A204.1 (cell line): ENCODE measurements around the gene RAD51B.

Source experiments
- FAIRE-seq: peaks from 2 replicates; lab custom pipeline; 2012; peaks lifted over from hg19 to GRCh38; lab: Jason Lieb, UNC

The RAD51B gene

GRCh38 chr14:68236582-68237458 lies 417.2 kb downstream of the RAD51B start:
- FAIRE-seq: no peak

DNA sequence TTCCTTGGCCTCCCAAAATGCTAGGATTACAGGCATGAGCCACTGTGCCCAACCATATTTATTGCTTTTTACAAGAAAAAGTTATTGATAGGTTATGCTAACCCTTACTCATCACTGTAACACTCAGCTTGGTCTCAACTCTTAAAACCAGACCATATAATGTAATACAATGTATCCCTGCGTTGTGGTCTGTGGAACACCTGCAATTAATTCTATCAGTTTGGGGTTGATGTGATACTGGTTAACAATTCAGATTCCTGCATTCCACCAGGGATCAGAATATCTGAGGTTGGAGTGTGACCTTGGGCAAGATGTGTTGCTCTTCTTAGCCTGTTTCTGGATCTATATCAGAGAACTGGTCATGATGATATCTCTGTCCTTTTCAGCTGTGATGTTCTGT lies 419.0 kb downstream of the RAD51B start:
- no peak for FAIRE-seq

DNA sequence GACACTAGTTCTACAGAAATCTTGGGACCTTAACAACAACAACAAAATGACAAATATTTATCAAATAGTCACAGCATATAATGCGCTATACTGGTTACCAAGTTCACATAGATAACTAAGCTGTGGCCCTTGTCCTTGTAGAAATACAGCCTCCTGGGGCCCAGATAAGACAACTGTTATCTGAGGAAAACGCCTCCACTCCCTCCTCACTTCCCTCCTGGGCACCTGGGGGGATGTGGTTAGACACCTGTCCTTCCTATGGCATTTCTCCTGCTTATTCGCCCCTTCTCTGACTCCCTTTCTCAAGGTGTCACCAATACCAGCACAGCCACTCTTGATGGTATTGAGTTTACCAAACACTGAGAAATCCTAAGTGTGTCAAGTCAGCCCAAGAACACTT lies 419.4 kb downstream of the RAD51B start:
- FAIRE-seq: no peak

DNA sequence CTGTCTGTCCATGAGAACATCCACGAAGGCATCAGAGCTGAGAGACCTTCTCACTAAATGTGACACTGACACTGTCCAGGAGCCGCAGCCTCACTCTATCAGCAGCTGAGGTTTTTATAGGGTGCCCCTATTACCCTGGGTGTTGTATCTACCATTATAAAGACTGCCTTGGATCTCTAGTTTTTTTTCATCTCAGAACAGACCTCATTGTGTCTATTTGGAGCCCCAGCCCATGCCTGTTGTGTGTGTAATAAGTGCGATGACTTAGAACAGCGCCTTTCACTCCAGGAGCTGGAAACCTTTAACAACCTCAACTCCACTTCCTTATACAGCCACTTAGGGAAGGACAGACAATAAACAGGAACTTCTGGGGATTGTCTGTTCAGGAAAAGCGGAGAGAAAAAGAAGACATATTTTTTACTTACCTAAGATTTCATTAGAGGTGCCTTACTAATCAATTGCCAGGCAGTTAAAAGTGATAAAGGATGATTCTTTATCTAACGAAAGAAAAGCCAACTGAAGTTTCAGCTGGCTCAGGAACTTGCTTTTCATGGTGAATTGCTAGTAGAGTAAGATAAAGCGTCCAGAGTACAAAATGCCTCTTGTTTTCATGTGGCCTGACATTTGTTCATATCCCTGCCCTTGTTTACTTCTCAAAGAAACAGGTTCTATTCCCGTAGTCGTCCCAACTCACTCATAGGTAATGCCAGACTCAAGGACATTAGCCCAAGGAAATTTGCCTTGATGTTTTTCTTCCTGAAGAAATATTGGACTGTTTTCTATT lies 420.6 kb downstream of the RAD51B start:
- FAIRE-seq: no peak

GRCh38 chr14:68241862-68242487 lies 422.4 kb downstream of the RAD51B start:
- no peak for FAIRE-seq

DNA sequence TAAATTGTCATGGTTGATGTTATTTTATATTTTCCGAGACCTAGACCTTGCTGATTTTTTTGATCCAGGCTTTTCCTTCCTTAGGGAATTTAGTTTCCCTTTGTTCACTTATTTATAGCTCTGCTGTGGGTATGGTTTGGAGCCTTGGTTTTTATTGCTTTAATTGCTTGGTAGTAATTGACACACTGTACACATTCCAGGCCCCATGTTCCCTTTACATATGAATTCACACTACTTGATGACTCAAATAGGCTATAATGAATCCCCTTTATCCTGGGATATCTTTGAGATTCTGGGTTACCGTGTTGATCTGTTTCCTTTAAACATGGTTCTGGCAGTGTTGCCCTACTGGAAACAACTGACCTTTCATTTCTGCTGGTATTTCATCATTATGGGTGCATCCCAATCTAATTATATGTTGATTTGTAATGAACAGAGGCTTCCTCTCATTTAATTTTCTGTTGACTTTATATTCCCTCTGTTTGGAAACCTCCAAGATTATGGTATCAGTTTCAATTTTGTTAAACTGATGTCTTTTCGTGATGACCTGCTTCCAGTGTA lies 424.0 kb downstream of the RAD51B start:
- no peak for FAIRE-seq

GRCh38 chr14:68244262-68244980 lies 424.8 kb downstream of the RAD51B start:
- FAIRE-seq: no peak

DNA sequence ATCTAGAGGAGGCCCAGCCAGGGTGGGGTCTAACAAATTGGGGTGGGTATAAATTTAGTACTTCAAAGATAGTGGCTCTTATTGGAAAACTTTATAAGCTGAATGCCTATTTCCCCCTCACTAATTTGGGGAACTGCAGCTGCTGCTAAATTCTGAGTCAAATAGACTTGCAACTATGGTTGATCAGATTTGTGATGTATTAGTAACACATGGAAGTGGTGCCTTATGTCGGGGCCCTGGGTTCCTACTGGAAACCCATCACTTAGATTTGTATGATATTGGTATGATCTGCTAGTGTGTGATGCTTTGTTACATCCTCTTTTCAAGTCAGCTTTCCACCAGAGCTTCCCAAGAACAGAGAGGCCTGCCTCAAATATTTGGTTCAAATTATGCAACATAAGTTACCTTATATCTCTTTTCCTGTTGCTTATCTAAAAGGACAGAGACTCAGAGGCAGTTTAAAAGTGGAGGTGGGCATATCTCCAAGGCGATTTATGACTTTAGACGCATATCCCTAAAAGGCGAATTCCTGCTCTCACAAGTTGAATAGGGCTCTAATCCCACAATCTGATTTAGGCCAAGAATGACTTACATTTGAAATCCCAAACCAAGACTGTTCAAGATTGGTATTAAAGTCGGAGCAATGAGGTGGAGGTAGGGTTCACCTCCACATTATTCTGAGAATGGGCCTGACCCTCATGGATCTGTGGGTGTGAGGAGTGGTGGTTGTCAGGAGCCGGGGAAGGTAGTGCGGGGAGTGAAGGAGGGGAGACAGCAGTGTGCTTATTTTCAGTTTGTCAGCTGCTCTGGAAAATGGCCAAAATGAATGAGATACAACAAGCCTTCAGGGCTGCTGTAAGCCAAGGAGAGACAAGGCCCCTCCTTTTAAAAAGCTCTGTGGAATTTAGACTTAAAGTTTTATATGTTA lies 425.8 kb downstream of the RAD51B start:
- no peak for FAIRE-seq

DNA sequence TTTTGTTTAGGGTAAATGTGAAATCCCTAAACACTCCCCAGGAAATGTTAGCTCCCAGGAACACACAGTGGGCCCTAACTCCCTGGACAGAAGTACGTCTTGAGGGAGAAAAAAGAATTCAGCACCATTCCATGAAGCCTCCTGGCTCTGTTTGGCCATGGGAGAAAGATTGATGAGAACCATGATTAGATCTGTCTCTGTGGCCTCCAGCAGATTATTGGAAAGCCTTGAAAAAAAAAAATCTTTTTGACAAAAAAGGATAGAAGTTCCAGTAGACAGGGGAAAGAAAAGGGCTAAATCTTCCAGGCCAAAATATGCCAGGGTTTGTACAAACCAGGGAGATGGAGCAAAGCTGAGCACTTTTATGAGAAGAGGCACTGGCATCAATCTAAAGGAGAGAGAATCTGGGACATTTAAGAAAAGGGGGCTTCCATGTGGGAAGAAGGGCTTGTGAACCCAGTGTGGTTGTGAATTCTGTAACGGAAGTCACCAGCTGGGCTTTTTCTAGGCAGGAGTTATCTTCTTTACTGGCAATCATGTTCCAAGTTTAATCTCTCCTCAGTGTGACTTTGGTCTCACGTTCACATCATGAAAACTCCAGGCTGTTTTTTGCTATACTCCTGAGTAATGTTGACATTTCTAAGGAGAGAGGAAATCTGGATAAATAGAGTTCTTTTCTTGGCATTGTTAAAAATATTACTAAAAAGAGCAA lies 426.7 kb downstream of the RAD51B start:
- FAIRE-seq: no peak

GRCh38 chr14:68246786-68247105 lies 427.2 kb downstream of the RAD51B start:
- no peak for FAIRE-seq

DNA sequence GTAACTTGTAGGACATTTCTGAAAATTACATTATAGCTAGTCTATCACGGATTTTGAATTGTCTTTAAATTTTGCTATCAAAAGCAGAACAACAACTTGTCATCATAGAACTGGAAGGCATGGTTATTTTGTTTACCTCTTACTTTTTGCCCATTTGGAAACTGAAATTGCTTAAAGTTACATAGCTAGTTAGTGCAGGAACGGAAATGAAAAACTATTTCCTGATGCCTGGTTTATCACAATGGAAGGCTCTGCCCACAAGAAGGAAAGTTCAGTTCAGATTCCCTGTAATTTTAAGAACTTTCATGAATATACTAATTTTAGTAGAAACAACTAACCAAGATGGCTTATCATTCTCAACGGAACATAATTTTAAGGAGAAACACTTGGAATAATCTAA lies 427.7 kb downstream of the RAD51B start:
- no peak for FAIRE-seq

GRCh38 chr14:68247676-68248268 lies 428.2 kb downstream of the RAD51B start:
- FAIRE-seq: no peak

- peak; percentile 91 for FAIRE-seq
Observed at GRCh38 chr14:68248481-68249255, 429.1 kb downstream of the RAD51B start.

GRCh38 chr14:68249661-68250451 lies 430.3 kb downstream of the RAD51B start:
- no peak for FAIRE-seq

DNA sequence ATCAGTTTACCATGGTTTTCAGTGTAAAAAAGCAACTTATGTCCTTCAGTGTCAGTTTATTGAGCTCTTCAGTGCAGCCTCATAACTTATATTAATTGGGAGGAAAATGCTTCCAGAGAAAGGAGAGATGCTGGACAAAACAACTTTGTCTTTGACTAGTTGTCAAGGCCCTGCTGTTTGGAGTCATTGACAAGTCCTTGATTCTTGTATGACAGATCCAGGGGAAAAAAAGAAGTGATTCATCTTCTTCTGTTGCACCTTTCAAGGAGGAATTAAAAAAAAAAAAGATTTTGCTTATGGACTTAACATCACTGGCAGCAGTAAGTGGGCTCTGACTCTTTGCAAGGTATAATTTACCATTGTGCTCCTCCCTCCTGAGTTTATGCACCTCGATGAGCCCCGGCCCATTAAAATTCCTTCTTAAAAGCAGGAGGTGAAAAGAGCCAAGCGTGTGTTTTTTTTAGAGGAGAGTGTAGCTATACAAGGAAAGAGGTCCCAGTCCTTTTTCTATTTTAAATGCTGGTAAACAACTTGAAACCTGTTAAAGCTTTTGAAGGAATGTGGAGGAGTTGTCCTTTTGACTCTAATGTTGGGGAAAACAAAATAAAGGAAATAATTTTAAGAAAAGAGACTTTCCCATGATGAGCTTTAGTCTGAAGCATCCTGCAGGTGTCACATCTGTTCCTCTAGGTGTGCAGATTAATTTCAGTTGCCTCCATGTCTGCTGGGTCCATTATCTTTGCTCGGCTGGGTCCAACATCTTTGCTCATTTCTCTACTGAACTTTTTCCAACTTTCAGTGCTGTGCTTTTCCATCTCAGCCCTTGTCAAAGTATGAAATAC lies 431.6 kb downstream of the RAD51B start:
- FAIRE-seq: no peak

GRCh38 chr14:68251769-68252100 lies 432.2 kb downstream of the RAD51B start:
- no peak for FAIRE-seq

DNA sequence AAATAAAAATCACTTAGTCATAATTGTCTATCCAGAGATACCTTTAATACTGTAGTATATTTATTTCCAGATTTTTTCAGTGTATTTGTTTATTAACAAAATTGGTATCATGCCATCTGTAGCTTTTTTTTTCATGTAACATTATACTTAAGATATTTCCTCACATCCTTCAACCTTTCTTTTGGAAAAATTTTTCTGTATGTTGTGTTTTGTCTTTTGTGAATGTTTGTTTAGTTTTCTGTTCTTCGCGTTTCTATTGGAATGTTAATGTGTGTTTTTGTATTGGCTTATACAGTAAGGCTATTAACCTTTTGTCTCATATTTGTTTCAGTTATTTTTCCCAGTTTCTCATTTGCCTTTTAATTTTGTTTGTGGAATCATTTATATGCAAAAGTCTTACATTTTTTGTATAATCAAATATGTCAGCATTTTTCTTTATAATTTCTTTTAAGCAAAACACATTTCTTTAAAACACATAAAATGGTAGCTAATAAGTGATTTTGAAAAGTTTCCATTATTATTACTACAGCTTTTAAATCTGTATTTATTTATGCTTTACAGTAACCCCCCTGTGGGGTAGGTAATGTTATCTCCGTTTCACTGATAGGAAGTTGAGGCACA lies 433.7 kb downstream of the RAD51B start:
- no peak for FAIRE-seq
